GM12892 (cell line): ENCODE measurements around the gene MACROD2.

ENCODE experiments used
- POLR2A ChIP-seq: IDR thresholded peaks from 2 replicates; pipeline ENCODE4 v1.6.1; 2011; ENCODE audit warnings: low read depth, low read length, control low read depth
- TAF1 ChIP-seq: IDR thresholded peaks from 2 replicates; pipeline ENCODE4 v1.6.1; 2011; ENCODE audit warnings: low read depth, mild to moderate bottlenecking, control low read depth, low read length, borderline replicate concordance

DNA sequence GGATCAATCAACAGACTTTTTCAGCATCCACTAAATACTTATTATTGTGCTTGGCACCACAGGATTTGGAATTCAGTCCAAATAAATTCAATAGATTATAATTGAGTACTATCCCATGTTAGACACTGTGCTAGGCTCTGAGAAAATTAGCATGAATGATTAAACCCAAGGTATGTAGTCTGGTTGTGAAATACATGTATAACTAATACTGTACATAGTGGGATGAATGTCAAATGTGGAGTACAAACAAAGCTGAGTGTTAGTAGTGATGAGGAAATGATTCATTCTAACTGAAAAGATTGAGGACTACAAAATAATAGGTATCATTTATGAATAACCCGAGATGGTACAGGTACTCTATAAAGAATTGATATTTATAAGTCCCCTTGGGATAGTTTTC, 454.0 kb downstream of the MACROD2 start:
- TF ChIP-seq POLR2A (no peak), TAF1 (no peak)
